Cardiac septum (tissue), 1 donor: ENCODE measurements around the gene CHCHD1. TPM values are rescaled to one million over a fixed set of nuclear protein-coding genes. Genes with fewer than 3 reads are reported as not detected.
A peak's percentile ranks its signal among the peaks of the same experiment; 100 is the strongest.
"Not testable (repeated sequence)": the region's sequence is repeated elsewhere in the genome, so short reads cannot be mapped to it uniquely, and the experiment has no call there.

ENCODE experiments used
- DNase-seq: peaks from one replicate; pipeline ENCODE4 v3.0.0-alpha.2; 2020; ENCODE audit warnings: low spot score
- intact Hi-C: fragments of 100-400 bp; cut with DNase I; formaldehyde crosslinking; loops from one replicate; pipeline ENCODE4 v1.14.0; 2022
- total RNA-seq: library from RNA; stranded (reverse); fragmentation: NEBNext Ultra II Directional; extraction: Animal tissue kit (Norgen Biotek cat#: 25700); gene quantifications from one replicate; pipeline ENCODE4 v1.2.1, GENCODE V29; 2021
- donor health status: DM: no; HTN: no; CAD: no.

The CHCHD1 gene
- total RNA-seq, 1 donor from 2014 or later = 19.5 TPM

DNA sequence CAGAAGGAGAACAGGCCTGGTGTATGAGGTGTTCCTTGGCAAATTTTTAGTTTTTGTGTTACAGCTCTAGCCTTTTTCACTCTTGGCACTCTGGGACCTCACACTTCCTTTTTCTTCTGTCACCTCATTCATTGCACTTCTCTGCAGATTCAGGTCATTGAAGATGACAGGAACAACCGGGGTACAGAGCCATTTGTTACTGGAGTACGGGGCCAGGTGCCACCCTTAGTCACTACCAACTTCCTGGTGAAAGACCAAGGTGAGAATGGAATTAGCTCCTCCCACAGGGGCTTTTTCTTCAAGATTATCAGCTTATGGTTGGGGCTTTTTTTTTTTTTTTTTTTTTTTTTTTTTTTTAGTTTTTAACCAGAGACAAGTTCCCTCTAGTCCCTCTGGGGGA lies 18.5 kb upstream of the CHCHD1 start:
- intact Hi-C loops = no loop called here
- no peak for DNase-seq

DNA sequence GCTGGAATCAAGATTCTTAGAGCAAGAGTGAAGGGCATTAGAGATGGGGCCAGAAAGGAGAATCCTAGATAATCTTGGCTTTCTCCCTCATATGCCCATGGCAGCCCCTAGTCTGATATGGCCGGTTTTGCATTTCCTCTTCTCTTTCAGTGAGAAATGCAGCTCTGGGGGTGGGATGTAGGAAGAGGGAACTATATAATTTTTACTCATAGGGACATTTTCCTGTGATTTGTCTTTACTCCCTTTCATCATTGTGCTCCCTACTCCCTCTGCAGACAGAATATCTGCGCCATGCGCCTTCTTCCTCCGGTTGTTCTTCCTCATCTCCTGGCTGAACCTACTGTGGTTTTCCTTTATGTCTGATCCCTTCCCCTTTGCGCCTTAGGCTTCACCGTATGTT lies 16.8 kb upstream of the CHCHD1 start:
- intact Hi-C loops = no loop called here
- DNase-seq = no peak

DNA sequence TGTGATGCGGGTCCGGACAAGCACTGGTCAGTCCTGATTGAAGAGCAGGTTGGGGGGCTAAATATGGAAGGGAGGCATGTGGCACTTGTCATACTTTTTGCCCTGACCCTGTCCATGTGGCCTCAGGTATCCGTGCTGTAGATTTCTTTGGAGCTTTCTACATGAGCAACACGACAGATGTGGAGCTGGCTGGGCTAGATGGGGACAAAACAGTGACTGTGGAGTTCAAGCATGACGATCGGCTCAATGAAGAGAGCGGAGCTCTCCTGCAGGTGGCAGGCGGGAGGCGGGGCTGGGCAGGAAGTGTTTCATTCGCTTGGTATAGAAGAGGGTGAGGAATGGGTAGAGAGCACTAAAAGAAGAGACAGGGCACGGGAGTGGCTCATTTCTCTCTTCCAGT lies 13.0 kb upstream of the CHCHD1 start:
- intact Hi-C loops = no loop called here
- DNase-seq = no peak

- intact Hi-C loops = no loop called here
- DNase-seq = no peak
These were observed 12.5 kb upstream of the CHCHD1 start for GRCh38 chr10:73769396-73769795.

DNA sequence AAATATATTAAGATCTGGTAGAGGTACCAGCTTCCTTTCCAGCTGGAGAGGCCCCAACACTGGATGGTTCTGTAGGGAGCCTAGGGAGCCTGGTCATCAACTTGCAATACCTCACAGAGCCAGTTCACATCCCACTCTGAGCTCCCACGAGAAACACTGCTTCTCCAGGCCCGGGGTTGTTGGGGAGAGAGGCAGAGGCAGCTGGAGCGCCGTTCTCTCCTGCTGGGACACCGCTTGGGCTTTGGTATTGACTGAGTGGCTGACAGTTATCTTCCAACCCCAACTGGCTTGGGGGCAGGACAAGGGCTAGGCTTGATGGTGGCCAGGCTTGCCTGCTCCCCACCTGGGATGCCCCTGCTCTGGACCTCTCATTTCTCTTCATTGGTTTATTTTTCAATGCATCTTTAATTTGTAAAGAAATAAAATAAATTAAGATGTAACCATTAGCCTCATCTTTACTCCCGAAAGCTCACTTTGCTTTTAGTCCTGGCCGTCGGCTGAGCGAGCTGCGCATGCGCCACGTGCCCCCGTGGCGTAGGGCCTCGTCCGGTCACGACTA lies 10.0 kb upstream of the CHCHD1 start:
- DNase-seq = peak; percentile 94
- intact Hi-C loops = loop anchor here (5.0 kb wide), 1 partner anchor 120 kb away; no protein-coding TSS in a partner anchor

DNA sequence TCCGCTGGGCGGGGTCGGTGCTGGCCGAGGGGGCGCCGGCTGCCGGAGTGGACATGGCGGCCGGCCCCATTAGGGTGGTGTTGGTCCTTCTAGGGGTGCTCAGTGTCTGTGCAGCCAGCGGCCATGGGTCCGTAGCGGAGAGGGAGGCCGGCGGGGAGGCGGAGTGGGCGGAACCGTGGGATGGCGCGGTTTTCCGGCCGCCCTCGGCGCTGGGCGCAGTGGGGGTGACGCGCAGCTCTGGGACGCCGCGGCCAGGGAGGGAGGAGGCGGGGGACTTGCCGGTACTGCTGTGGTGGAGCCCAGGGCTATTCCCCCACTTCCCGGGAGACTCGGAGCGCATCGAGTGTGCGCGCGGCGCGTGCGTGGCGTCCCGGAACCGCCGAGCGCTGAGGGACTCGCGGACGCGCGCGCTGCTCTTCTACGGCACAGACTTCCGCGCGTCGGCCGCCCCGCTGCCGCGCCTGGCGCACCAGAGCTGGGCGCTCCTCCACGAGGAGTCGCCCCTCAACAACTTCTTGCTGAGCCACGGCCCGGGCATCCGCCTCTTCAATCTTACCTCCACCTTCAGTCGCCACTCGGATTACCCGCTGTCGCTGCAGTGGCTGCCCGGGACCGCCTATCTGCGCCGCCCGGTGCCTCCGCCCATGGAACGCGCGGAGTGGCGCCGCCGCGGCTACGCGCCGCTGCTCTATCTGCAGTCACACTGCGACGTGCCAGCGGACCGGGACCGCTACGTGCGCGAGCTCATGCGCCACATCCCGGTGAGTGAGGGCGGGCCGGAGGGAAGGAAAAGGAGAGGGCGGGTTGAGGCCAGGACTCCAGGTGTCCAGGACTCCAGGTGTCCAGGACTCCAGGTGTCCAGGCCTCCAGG lies 9.3 kb upstream of the CHCHD1 start:
- peak; percentile 89 for DNase-seq
- intact Hi-C loops = loop anchor here (5.0 kb wide), 1 partner anchor 120 kb away; no protein-coding TSS in a partner anchor

DNA sequence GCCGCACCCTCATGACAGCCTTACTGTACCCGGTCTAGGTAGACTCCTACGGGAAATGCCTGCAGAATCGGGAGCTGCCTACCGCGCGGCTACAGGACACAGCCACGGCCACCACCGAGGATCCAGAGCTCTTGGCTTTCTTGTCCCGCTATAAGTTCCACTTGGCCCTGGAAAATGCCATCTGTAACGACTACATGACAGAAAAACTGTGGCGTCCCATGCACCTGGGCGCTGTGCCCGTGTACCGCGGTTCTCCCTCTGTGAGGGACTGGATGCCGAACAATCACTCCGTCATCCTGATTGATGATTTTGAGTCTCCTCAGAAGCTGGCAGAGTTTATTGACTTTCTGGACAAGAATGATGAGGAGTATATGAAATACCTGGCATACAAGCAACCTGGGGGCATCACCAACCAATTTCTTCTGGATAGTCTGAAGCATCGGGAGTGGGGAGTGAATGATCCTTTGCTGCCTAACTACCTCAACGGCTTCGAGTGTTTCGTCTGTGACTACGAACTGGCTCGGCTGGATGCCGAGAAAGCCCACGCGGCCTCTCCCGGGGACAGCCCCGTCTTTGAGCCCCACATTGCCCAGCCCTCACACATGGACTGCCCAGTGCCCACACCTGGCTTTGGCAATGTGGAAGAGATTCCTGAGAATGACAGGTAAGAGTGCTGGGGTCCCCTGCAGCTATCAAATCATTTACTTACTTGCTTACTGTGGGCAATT lies 8.5 kb upstream of the CHCHD1 start:
- intact Hi-C loops = loop anchor here (5.0 kb wide), 1 partner anchor 121 kb away; no protein-coding TSS in a partner anchor
- DNase-seq = no peak

- intact Hi-C loops = loop anchor here (5.0 kb wide), 1 partner anchor 122 kb away; no protein-coding TSS in a partner anchor
- DNase-seq = no peak
These were observed 7.2 kb upstream of the CHCHD1 start for GRCh38 chr10:73774637-73775036.

DNA sequence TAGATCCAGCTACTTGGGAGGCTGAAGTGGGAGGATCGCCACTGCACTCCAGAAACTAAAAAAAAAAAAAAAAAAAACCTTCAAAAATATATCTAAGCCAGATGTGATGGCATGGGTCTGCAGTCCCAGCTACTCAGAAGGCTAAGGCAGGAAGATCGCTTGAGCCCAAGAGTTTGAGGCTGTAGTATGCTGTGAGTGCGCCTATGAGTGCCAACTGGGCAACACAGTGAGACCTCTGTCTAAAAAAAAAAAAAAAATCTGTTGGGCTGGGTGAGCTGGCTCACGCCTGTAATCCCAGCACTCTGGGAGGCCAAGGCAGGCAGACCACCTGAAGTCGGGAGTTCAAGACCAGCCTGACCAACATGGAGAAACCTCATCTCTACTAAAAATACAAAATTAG lies 2.8 kb upstream of the CHCHD1 start:
- no peak for DNase-seq
- intact Hi-C loops = no loop called here

- intact Hi-C loops = loop anchor here (5.0 kb wide), 1 partner anchor 32 kb away; no protein-coding TSS in a partner anchor
- no peak for DNase-seq
These were observed 2.2 kb upstream of the CHCHD1 start for GRCh38 chr10:73779539-73780197.

DNA sequence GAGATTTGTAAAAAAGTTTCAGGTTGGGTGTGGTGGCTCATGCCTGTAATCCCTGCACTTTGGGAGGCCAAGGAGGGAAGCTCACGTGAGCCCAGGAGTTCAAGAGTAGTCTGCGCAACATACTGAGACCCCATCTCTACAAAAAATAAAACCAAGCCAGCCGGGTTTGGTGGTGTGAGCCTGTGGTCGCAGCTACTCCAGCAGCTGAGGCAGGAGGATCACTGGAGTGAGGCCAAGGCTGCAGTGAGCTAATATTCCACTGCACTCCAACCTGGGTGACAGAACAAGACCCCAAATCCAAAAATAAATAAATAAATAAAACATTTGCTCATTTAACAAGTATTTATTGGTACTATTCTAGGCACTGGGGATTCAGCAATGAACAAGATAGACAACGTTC lies 1.5 kb upstream of the CHCHD1 start:
- intact Hi-C loops = loop anchor here (5.0 kb wide), 1 partner anchor 33 kb away; no protein-coding TSS in a partner anchor
- no peak for DNase-seq

DNA sequence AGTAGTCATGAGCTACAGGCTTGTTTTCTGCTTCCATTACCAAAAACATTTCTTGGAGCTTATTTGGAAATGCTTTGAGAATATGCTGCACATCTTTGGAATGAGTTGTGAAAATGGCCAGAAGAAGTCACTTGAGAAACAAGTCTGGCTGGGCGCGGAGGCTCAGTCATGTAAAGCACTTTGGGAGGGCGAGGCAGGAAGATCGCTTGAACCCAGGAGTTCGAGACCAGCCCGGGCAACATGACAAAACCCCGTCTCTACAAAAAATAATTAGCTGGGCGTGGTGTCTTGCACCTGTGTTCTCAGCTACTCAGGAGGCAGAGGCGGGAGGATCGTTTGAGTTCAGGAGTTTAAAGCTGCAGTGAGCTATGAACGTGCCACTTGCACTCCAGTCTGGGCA lies 882 bp upstream of the CHCHD1 start:
- intact Hi-C loops = loop anchor here (5.0 kb wide), 1 partner anchor 34 kb away; no protein-coding TSS in a partner anchor
- DNase-seq = no peak

GRCh38 chr10:73781548-73781878 lies 335 bp upstream of the CHCHD1 start:
- intact Hi-C loops = loop anchor here (5.0 kb wide), 1 partner anchor 34 kb away; no protein-coding TSS in a partner anchor
- no peak for DNase-seq

DNA sequence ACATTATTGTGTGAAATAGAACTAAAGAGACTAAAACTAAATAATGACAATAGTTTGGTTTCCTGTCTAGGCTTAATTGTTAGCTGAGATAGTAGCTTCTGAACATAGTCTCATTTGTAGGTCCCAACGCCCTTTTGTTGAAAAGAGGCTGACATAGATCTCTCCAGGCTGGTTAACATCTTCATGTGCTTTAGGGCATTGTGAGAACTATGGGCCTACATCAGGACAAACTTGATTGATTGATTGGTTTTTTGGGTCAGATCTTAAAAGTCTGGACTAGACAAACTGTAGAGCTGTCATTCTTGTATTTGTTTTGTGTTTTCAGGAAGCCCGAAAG lies 869 bp downstream of the CHCHD1 start:
- no peak for DNase-seq
- intact Hi-C loops = loop anchor here (5.0 kb wide), 1 partner anchor 35 kb away; no protein-coding TSS in a partner anchor

- intact Hi-C loops = loop anchor here (1.0 kb wide), 1 partner anchor 26 kb away; the partner anchor contains the start of gene NDST2
- peak; percentile 94 for DNase-seq
These were observed 3.4 kb downstream of the CHCHD1 start, which contains the start of gene ZSWIM8 for GRCh38 chr10:73785211-73785720. Gene ZSWIM8 (plus strand): TSS chr10:73785606. CDS start chr10:73785879, 273 bp downstream.

DNA sequence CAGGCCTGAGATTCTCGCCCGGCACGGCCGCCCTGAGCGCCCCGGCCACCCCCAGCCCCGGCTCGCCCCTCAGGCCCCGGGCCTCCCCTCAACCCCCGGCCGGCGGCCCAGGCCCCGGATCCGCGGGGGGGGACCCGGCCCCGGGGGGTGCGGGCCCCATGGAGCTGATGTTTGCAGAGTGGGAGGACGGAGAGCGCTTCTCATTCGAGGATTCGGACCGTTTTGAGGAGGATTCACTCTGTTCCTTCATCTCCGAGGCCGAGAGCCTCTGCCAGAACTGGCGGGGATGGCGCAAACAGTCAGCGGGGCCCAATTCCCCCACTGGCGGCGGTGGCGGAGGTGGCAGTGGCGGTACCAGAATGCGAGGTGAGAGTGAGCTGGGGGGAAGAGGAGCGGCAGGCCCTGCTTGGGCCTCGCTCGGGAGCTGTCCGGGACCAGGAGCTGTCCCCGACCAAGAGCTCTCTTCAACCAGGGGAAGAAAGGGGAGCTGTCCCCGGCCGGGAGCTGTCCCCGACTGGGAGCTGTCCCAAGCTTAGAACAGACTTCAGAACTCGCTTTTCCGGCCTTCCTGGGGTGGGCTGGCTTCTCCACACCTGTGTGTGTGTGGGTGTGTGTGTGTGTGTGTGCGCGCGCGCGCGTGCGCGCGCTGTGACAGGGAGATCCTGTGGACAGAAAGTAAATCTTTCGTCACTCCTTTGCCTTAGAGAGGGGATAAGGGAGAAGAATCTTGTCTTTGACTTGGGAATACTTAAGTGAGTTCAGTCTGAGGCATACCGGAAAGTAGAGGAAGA lies 4.1 kb downstream of the CHCHD1 start:
- intact Hi-C loops = loop anchor here (1.0 kb wide), 1 partner anchor 25 kb away; the partner anchor contains the start of gene NDST2
- DNase-seq = no peak

DNA sequence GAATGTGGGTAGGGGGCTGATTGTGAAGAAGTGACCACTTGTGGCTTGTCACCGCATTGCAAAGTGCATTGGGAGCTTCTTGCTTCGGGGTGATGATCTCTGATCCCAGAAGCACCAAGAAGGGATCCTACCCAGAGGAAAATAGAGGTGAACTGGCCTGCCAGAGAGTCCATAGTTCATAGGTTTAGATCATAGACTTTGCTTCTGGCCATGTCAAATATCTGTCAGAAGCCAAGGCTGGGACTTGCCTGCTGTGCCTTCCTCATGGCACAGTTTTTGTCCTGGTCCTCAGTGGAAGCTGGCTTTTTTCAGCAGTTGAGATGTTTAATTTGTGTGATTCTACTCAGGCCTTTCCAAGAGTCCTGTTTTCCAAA lies 4.7 kb downstream of the CHCHD1 start:
- intact Hi-C loops = no loop called here
- no peak for DNase-seq

DNA sequence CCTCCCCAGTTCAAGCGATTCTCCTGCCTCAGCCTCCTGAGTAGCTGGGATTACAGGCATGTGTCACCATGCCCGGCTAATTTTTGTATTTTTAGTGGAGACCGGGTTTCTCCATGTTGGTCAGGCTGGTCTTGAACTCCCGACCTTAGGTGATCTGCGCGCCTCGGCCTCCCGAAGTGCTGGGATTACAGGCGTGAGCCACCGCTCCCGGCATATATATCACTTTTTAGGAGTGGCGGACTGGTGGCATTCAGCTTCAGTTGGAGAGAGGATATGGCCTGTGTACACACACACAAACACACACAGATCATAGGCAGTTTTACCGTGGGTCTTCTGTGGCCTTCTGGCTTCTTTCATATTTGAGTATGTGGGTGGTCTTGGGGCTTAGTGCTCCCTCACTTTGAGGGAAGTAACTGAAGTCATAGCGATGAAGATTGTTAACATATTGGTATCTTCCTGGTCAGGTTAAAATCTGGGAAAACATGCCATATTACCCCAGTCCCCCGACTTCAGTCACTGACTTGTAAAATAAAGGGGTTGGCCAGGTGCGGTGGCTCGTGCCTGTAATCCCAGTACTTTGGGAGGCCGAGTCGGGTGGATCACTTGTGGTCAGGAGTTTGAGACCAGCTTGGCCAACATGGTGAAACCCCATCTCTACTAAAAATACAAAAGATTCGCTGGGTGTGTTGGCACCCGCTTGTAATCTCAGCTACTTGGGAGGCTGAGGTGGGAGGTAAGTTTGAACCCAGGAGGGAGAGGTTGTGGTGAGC lies 5.4 kb downstream of the CHCHD1 start:
- DNase-seq, intact Hi-C loops: not testable (repeated sequence)
